Osteoblast (primary cell): ENCODE measurements around the gene PFN1. TPM values are rescaled to one million over a fixed set of nuclear protein-coding genes. Genes with fewer than 3 reads are reported as not detected.

ENCODE experiments used
- DNase-seq: peaks from one replicate; pipeline ENCODE4 v3.0.0; 2011; ENCODE audit warnings: low spot score, mixed read lengths; ENCODE audit not compliant: insufficient read length; ENCODE audit errors: missing footprints
- H2AFZ ChIP-seq: 2 replicates; pipeline ENCODE4 v1.6.0; 2011; ENCODE audit warnings: mild to moderate bottlenecking, low read length
- H3K27ac ChIP-seq: 2 replicates; pipeline ENCODE4 v1.5.1; 2011; ENCODE audit warnings: mild to moderate bottlenecking, low read depth, low read length, moderate library complexity
- H3K27me3 ChIP-seq: 2 replicates; pipeline ENCODE4 v1.6.0; 2012; ENCODE audit warnings: mild to moderate bottlenecking, control low read depth, inconsistent platforms, low read length, moderate library complexity; ENCODE audit not compliant: insufficient read depth
- H3K36me3 ChIP-seq: 2 replicates; pipeline ENCODE4 v1.5.1; 2011; ENCODE audit warnings: mild to moderate bottlenecking, low read length, control low read depth, moderate library complexity; ENCODE audit not compliant: insufficient read depth
- H3K4me1 ChIP-seq: 2 replicates; pipeline ENCODE4 v1.5.1; 2011; ENCODE audit warnings: mild to moderate bottlenecking, low read length, control low read depth, moderate library complexity; ENCODE audit not compliant: insufficient read depth
- H3K4me2 ChIP-seq: 2 replicates; pipeline ENCODE4 v1.6.0; 2011; ENCODE audit warnings: mild to moderate bottlenecking, low read length; ENCODE audit not compliant: insufficient read depth
- H3K4me3 ChIP-seq: fragments of 200-600 bp; sonication (generic); 3 replicates; pipeline ENCODE4 v1.5.1; 2012; ENCODE audit warnings: mild to moderate bottlenecking, low read length, inconsistent platforms; ENCODE audit not compliant: insufficient read depth
- H3K79me2 ChIP-seq: 2 replicates; pipeline ENCODE4 v1.6.0; 2012; ENCODE audit warnings: mild to moderate bottlenecking, low read length, control low read depth, inconsistent platforms; ENCODE audit not compliant: insufficient read depth
- H3K9me3 ChIP-seq: 2 replicates; pipeline ENCODE4 v1.5.1; 2011; ENCODE audit warnings: low read depth, low read length, control low read depth
- H4K20me1 ChIP-seq: 2 replicates; pipeline ENCODE4 v1.6.0; 2012; ENCODE audit warnings: mild to moderate bottlenecking, low read length, control low read depth; ENCODE audit not compliant: insufficient read depth
- total RNA-seq: library from RNA; depleted of rRNA; stranded (reverse); fragments of >200 nt; gene quantifications from 2 replicates; pipeline ENCODE4 v1.2.3, GENCODE V29; 2012
- TF ChIP-seq, protein P1 (sequence below): IDR thresholded peaks from 2 replicates; pipeline ENCODE4 v1.5.1; 2011; ENCODE audit warnings: mild to moderate bottlenecking, low read depth, low read length, moderate library complexity; ENCODE audit errors: extremely low read depth

Gene PFN1
- total RNA-seq, 1 donor = 425 TPM

DNA sequence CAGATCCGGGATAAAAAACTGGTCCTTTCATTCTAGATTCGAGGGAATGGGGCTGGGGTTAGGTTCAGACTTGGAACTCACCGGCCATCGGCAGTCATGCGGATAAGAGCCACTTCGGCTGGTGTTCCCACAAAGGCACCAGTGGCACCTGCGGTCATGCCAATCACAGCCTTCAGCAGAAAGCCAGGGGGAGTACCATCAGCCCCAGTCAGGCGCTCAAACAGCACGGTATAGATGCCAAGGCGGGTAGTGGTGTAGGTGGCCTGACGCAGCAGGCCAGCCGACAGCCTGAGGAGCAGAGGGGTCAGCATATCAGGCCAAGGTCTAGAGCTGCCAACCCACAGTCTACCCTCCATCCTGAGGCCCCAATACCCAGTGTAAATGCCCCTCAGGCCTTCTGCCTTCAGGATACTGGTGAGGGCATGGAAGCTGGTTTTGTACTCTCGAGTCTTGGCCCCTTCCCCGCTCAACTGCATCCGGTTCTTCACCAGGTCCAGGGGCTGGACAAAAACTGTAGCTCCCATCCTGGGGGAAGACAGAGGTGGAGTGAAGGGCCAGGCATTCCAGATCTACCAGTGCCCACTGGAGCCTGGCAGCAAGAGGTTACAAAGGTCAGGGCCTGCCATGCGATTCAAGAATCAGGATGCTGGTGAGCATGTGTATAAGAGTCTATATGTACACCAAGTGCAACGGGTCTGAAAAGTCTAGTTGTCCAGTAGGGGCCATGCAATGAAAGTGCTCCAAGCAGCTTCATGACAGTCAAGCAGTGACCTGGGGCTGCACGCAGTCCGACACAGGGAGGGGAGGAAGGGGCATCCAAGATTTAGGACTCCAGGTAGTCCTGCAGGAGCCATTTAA lies 9.4 kb downstream of the PFN1 start:
- H3K4me2 ChIP-seq = peak overlapping the region; percentile 98
- H3K4me3 ChIP-seq = peak overlapping the region; percentile 95
- H3K9me3 ChIP-seq = no peaks in the 10 kb centered on the region
- DNase-seq = peak; percentile 84
- H3K36me3 ChIP-seq = peaks cover 43% of the 10 kb centered on the region
- no peaks in the 10 kb centered on the region for H3K27me3 ChIP-seq
- peaks cover 28% of the 10 kb centered on the region for H4K20me1 ChIP-seq
- H2AFZ ChIP-seq = peak overlapping the region; percentile 76
- peaks cover 34% of the 10 kb centered on the region for H3K4me1 ChIP-seq
- H3K79me2 ChIP-seq = peaks cover 55% of the 10 kb centered on the region
- TF ChIP-seq, protein P1, sequence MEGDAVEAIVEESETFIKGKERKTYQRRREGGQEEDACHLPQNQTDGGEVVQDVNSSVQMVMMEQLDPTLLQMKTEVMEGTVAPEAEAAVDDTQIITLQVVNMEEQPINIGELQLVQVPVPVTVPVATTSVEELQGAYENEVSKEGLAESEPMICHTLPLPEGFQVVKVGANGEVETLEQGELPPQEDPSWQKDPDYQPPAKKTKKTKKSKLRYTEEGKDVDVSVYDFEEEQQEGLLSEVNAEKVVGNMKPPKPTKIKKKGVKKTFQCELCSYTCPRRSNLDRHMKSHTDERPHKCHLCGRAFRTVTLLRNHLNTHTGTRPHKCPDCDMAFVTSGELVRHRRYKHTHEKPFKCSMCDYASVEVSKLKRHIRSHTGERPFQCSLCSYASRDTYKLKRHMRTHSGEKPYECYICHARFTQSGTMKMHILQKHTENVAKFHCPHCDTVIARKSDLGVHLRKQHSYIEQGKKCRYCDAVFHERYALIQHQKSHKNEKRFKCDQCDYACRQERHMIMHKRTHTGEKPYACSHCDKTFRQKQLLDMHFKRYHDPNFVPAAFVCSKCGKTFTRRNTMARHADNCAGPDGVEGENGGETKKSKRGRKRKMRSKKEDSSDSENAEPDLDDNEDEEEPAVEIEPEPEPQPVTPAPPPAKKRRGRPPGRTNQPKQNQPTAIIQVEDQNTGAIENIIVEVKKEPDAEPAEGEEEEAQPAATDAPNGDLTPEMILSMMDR = no peak
- H3K27ac ChIP-seq = peak overlapping the region; percentile 91

DNA sequence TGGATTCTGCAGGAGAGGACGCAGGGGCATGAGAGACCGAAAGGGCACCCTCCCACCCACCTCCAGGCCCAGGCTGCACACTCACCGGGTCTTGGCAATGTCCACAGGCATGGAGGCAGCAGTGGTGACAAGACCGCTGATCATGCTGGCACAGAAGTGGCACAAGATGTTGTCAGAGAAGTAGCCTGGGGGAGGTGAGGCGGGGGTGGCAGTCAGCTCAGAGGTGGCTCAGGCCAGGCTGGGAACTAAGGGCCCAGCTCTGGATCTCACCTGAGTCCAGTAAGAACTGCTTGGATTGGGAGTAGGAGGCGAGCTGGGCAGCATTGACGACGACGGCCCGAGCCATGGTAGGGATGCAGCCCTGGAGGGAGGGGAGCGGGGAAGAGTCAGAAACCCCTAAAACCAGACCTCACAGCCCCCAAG lies 10.2 kb downstream of the PFN1 start:
- H3K27me3 ChIP-seq = no peaks in the 10 kb centered on the region
- H3K4me1 ChIP-seq = peaks cover 36% of the 10 kb centered on the region
- H4K20me1 ChIP-seq = peaks cover 20% of the 10 kb centered on the region
- H3K4me3 ChIP-seq = no peak overlapping the region
- no peak for DNase-seq
- no peak overlapping the region for H3K27ac ChIP-seq
- no peak overlapping the region for H3K4me2 ChIP-seq
- peaks cover 49% of the 10 kb centered on the region for H3K79me2 ChIP-seq
- TF ChIP-seq, protein P1 = no peak
- no peak overlapping the region for H2AFZ ChIP-seq
- H3K36me3 ChIP-seq = peaks cover 35% of the 10 kb centered on the region
- no peaks in the 10 kb centered on the region for H3K9me3 ChIP-seq

DNA sequence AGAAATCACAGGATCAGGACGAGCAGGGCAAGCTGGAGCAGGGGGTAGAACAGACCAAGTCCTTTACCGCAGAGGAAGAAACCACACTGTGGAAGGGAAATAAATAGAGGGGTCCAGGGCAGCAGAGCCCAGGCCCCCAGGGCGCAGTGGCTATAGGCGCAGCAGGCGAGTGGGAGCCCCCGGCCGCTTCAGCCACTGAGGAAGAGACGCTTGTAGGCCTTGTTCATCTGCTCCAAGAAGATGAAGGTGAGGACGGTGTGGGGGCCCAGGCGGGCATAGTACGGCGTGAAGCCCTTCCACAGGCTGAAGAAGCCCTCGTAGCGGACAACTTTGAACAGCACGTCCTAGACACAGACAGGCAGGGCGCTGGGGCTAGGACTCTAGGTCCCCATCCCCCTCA lies 10.8 kb downstream of the PFN1 start:
- H3K4me3 ChIP-seq = no peak overlapping the region
- H3K4me1 ChIP-seq = peaks cover 36% of the 10 kb centered on the region
- H4K20me1 ChIP-seq = peaks cover 16% of the 10 kb centered on the region
- no peak overlapping the region for H3K27ac ChIP-seq
- peaks cover 44% of the 10 kb centered on the region for H3K79me2 ChIP-seq
- peak; percentile 32 for DNase-seq
- peaks cover 30% of the 10 kb centered on the region for H3K36me3 ChIP-seq
- no peak overlapping the region for H3K4me2 ChIP-seq
- H2AFZ ChIP-seq = no peak overlapping the region
- TF ChIP-seq, protein P1 = no peak
- H3K27me3 ChIP-seq = no peaks in the 10 kb centered on the region
- no peaks in the 10 kb centered on the region for H3K9me3 ChIP-seq

DNA sequence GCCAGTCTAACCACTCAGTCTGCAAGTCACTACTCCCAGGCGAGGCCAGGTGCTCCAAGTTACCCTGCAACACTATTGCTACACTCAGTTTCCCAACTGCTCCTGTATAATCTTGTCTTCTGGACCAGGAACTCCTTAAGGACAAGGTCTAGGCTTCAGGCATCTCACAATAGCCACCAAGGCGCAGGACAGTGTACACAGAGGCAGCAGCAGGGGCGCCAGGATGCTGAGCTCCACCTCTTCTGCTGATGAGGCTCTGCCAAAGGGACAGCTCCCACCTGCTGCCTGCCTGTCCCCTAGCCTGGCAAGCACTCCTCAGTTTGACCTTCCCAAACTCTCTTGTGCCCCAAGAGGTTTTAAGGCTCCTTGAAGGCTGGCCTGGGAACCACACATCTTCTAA lies 11.9 kb downstream of the PFN1 start:
- Histone ChIP-seq H3K4me1 (peaks cover 29% of the 10 kb centered on the region), H4K20me1 (peaks cover 9% of the 10 kb centered on the region), H3K27me3 (no peaks in the 10 kb centered on the region), H2AFZ (no peak overlapping the region), H3K27ac (no peak overlapping the region), H3K9me3 (no peaks in the 10 kb centered on the region), H3K4me2 (no peak overlapping the region), H3K79me2 (peaks cover 33% of the 10 kb centered on the region), H3K36me3 (peaks cover 22% of the 10 kb centered on the region), H3K4me3 (no peak overlapping the region)
- TF ChIP-seq, protein P1 = no peak
- DNase-seq = peak; percentile 50
